ENCODE measurements around the gene ANO1.
A peak's percentile ranks its signal among the peaks of the same experiment; 100 is the strongest.

DNA sequence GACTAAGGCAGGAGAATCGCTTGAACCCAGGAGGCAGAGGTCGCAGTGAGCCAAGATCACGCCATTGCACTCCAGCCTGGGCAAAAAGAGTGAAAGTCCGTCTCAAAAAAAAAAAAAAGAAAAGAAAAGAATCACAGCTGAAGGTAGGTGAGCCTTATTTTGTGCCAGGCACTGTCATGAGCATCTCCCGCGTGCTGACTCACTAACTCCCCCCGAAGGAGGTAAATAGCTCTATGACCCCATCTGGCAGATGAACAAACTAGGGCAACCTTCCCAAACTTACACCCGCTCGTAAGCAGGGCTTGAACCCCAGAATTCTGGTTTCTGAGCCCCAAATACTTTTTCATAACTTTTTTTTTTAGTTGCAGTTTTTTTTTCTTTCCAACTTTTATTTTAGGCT, 60.3 kb downstream of the ANO1 start:
- TF ChIP-seq, protein P1, sequence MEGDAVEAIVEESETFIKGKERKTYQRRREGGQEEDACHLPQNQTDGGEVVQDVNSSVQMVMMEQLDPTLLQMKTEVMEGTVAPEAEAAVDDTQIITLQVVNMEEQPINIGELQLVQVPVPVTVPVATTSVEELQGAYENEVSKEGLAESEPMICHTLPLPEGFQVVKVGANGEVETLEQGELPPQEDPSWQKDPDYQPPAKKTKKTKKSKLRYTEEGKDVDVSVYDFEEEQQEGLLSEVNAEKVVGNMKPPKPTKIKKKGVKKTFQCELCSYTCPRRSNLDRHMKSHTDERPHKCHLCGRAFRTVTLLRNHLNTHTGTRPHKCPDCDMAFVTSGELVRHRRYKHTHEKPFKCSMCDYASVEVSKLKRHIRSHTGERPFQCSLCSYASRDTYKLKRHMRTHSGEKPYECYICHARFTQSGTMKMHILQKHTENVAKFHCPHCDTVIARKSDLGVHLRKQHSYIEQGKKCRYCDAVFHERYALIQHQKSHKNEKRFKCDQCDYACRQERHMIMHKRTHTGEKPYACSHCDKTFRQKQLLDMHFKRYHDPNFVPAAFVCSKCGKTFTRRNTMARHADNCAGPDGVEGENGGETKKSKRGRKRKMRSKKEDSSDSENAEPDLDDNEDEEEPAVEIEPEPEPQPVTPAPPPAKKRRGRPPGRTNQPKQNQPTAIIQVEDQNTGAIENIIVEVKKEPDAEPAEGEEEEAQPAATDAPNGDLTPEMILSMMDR (IDR thresholded peaks at IDR 0.05; ENCODE audit: low read depth, low read length, poor library complexity, severe bottlenecking): peak; percentile 18
- no peak for TF ChIP-seq EZH2phosphoT487 (IDR thresholded peaks at IDR 0.05; ENCODE audit: borderline replicate concordance, low read length)
